Lower leg skin (tissue), 4 donors: ENCODE measurements around the gene LY6G5C. TPM values are rescaled to one million over a fixed set of nuclear protein-coding genes. Genes with fewer than 3 reads are reported as not detected.

Experiments used
- DNase-seq, 2 donors: peaks; one replicate each; pipeline ENCODE4 v3.0.0-alpha.2; 2019; ENCODE audit warnings: low spot score in 2 of 2
- H3K4me3 ChIP-seq: fragments of 200-600 bp; sonication (generic); 2 replicates; pipeline ENCODE4 v1.5.1; 2017; ENCODE audit warnings: mild to moderate bottlenecking, low read depth; ENCODE audit not compliant: poor library complexity, severe bottlenecking
- POLR2A ChIP-seq, 2 donors: fragments of 450-650 bp; IDR thresholded peaks; one replicate each; pipeline ENCODE4 v1.6.1; 2016 to 2017; ENCODE audit warnings: antibody characterized with exemption in 2 of 2, mild to moderate bottlenecking in 1 of 2, moderate library complexity in 1 of 2
- WGBS, 2 donors: methylation state at CpG; one replicate each; pipeline ENCODE4 v1.1.5; 2018; 5-methylcytosine and 5-hydroxymethylcytosine counted together
- intact Hi-C: fragments of 100-400 bp; cut with DNase I; formaldehyde crosslinking; loops from one replicate; pipeline ENCODE4 v1.15.0; 2023; ENCODE audit warnings: low total_unique reads
- total RNA-seq, 4 donors: library from RNA; depleted of rRNA; stranded (reverse); fragments of >200 nt; gene quantifications; one replicate each; pipeline ENCODE4 v1.1.0, GENCODE V29; 2016
- TF ChIP-seq, protein P1 (sequence below), 3 donors: fragments of 450-650 bp; IDR thresholded peaks; one replicate each; pipeline ENCODE4 v1.5.1; 2016; ENCODE audit warnings: antibody characterized with exemption in 3 of 3, mild to moderate bottlenecking in 3 of 3, moderate library complexity in 2 of 3

The LY6G5C gene
- total RNA-seq, 4 donors from 2014 or later = 1.6 TPM; not detected in 3

DNA sequence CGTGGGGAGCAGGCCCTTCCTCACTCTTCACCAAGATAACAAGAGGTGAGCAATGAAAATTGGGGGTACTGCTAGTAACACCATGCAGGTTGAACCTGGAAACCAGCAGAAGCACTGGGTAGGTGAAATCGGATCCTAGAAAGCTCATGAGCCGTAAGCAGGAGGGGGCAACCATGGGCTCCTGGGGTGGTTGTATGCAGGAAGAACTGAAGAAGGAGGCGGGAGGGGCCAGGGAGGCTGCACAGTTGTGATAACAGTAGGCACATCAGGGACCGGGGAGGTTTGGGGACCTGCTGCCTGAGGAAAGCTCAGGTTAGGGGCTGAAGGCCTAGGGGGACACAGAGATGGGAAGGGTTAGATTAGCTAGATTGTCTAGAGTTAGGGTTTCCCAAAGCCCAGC, 5.6 kb upstream of the LY6G5C start:
- DNase-seq = no peak
- TF ChIP-seq POLR2A (IDR thresholded peaks at IDR 0.05) = no peak
- TF ChIP-seq, protein P1, sequence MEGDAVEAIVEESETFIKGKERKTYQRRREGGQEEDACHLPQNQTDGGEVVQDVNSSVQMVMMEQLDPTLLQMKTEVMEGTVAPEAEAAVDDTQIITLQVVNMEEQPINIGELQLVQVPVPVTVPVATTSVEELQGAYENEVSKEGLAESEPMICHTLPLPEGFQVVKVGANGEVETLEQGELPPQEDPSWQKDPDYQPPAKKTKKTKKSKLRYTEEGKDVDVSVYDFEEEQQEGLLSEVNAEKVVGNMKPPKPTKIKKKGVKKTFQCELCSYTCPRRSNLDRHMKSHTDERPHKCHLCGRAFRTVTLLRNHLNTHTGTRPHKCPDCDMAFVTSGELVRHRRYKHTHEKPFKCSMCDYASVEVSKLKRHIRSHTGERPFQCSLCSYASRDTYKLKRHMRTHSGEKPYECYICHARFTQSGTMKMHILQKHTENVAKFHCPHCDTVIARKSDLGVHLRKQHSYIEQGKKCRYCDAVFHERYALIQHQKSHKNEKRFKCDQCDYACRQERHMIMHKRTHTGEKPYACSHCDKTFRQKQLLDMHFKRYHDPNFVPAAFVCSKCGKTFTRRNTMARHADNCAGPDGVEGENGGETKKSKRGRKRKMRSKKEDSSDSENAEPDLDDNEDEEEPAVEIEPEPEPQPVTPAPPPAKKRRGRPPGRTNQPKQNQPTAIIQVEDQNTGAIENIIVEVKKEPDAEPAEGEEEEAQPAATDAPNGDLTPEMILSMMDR (IDR thresholded peaks at IDR 0.05) = no peak
- intact Hi-C loops = loop anchor here (5.0 kb wide), 1 partner anchor 81 kb away; no protein-coding TSS in a partner anchor
- 80 to 88% methylated on average over 5 of the region's 5 CpGs for WGBS, 2 donors
- no peak overlapping the region for H3K4me3 ChIP-seq

DNA sequence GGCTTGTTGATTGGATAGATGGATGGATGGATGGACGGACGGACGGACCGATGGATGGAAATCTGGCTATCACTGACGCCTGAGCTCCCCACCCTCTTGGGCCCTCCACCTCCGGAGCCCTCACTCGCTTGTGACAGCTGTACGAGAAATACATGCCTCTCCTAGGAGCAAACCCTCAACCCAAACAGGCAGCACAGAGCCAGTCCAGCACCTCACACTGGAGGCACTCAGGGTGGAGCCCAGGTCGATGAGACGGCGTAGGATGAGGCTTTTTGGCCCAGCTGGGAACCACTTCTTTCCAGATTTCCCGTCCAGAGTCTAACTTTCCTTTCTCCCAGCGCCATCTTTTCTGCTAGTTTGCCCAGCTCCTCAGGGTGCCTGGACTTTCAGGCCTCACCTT, 2.7 kb upstream of the LY6G5C start:
- intact Hi-C loops = no loop called here
- 75 to 84% methylated on average over 13 of the region's 13 CpGs for WGBS, 2 donors
- no peak for DNase-seq
- no peak overlapping the region for H3K4me3 ChIP-seq
- TF ChIP-seq POLR2A (IDR thresholded peaks at IDR 0.05) = no peak
- TF ChIP-seq, protein P1 (IDR thresholded peaks at IDR 0.05) = no peak

DNA sequence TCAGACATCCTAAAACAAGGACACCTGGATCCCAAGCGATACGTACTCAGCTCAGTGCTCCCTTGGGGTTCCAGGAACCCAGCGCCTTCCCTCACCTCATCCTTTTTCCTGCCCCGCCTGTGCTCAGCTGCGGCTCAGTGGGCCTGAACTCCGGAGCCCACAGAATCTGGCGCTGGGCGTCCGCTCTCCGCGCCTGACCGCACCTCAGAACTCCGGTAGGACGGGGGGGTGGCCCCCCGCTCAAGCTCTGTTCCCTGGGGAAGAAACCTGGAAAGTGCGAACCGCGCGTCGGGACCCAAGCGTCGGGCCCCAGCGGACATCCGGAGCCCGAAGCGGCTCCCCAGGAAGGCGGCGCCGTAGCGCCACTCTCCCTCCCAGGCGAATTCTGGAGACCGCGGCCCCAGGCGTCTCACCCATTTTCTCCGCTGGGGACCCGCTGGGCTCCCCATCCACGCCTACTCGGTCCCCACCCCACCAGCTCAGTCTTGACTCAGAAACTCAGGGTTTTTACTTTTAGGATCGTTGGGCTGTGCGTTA, 336 bp upstream of the LY6G5C start:
- 0 to 2% methylated on average over 22 to 29 of the region's 40 CpGs for WGBS, 2 donors
- intact Hi-C loops = no loop called here
- no peak for TF ChIP-seq POLR2A (IDR thresholded peaks at IDR 0.05)
- TF ChIP-seq, protein P1 (IDR thresholded peaks at IDR 0.05) = no peak
- DNase-seq = no peak
- H3K4me3 ChIP-seq = peak overlapping the region; percentile 19

DNA sequence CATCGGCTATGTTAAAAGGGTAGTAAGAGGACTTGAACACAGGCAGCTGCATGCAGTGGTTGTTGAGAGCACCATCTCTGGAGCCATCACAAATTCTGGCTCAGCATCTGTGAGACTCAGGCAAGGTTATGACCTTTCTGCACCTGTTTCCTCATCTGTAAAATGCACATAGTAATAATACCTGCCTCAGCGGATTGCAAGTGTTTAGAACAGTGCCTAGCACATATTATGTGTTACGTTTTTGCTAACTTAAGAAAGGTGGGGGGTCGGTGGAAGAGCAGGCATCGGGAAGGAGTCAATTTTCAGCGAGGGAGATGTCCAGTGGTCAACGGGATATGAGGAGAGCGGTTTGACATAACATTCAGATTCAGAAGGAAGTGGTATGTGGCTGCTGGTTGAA, 2.9 kb downstream of the LY6G5C start:
- 68 to 83% methylated on average over 8 of the region's 8 CpGs for WGBS, 2 donors
- no peak for TF ChIP-seq POLR2A (IDR thresholded peaks at IDR 0.05)
- TF ChIP-seq, protein P1 (IDR thresholded peaks at IDR 0.05) = no peak
- DNase-seq = no peak
- no peak overlapping the region for H3K4me3 ChIP-seq
- intact Hi-C loops = no loop called here

DNA sequence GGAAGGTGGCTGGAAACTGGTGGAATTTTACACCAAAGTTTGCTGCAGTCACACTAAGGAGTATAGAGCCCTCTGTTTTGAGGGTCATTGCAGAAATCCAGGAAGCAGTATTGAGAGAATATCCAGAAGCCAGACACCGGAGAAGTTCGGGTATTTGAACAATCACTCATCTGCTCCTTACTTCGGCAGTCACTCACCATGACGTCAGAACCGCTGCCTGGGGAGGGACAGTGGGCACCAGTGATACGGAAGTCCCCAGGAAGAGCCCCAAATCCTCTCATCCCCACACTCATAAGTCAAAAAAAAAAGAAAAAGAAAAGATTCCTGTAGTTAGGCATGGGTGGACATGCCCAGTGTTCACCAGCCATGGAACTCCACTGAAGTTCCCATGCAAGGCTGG, 4.0 kb downstream of the LY6G5C start:
- intact Hi-C loops = no loop called here
- H3K4me3 ChIP-seq = no peak overlapping the region
- no peak for TF ChIP-seq POLR2A (IDR thresholded peaks at IDR 0.05)
- TF ChIP-seq, protein P1 (IDR thresholded peaks at IDR 0.05) = no peak
- no peak for DNase-seq
- WGBS, 2 donors = 67 to 75% methylated on average over 6 of the region's 6 CpGs

DNA sequence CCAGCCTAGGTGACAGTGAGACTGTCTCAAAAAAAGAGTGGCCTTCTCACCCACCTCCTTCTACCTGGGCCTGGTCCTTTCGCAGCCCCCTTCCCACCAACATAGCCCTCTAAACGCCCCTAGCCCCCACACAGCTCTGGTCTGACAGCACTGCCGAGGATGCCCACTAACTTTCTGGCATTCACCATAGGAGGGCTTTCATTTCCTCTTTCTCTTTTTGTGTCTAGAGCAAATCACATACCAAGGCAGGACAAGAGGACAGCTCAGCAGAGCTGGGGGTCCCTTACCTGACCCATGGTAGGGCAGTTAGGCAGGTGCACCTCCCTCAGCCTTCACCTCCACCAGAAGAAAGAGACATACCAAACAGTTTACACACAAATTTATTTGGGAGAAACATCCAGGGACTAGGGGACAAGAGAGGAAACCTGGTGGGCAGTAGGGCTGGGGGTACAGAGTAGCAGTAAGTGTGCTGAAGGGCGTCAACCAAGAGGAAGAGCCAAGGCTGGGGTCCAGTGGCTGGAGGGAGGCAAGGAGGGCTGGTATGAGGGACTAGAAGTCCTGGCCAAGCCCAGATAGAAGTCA, 4.5 kb downstream of the LY6G5C start:
- intact Hi-C loops = no loop called here
- TF ChIP-seq, protein P1 (IDR thresholded peaks at IDR 0.05) = no peak
- TF ChIP-seq POLR2A (IDR thresholded peaks at IDR 0.05) = no peak
- WGBS, 2 donors = 73 to 82% methylated on average over 4 of the region's 4 CpGs
- no peak overlapping the region for H3K4me3 ChIP-seq
- DNase-seq = no peak
